A673 (cell line): ENCODE data around the gene ZSCAN9. TPM values are rescaled to one million over a fixed set of nuclear protein-coding genes. Genes with fewer than 3 reads are reported as not detected.

Experiments
- BruUV-seq: library from RNA; stranded (reverse); fragments of 400-500 nt; replicated peaks from 2 replicates; lab custom pipeline; 2021; lab: Mats Ljungman, UMichigan
- CTCF ChIA-PET: fragments of 300-600 bp; sonication (Branson Sonifier 250); formaldehyde crosslinking; loops from one replicate; lab custom pipeline; 2022; ENCODE audit warnings: antibody characterized with exemption; lab: Charles Lee
- POLR2A ChIA-PET: fragments of 300-600 bp; sonication (Branson Sonifier 250); formaldehyde crosslinking; loops from one replicate; lab custom pipeline; 2022; ENCODE audit warnings: antibody characterized with exemption; ENCODE audit not compliant: low non-redundant PET; lab: Charles Lee
- DNase-seq: peaks from one replicate; pipeline ENCODE4 v3.0.0-alpha.2; 2015; ENCODE audit warnings: low spot score
- H3K27ac ChIP-seq: fragments of 200-600 bp; sonication (generic); 2 replicates; pipeline ENCODE4 v1.5.1; 2016; ENCODE audit warnings: mixed run types, low read depth, mild to moderate bottlenecking, mixed read lengths, antibody characterized with exemption, low read length; ENCODE audit not compliant: poor library complexity, severe bottlenecking
- H3K27me3 ChIP-seq: fragments of 200-600 bp; sonication (generic); replicated peaks from 2 replicates; pipeline ENCODE4 v1.6.1; 2017; ENCODE audit warnings: mixed run types, low read depth, mild to moderate bottlenecking, mixed read lengths, antibody characterized with exemption, low read length; ENCODE audit not compliant: insufficient read depth, poor library complexity
- H3K36me3 ChIP-seq: fragments of 200-600 bp; sonication (generic); 2 replicates; pipeline ENCODE4 v1.6.1; 2016; ENCODE audit warnings: mixed run types, mild to moderate bottlenecking, mixed read lengths, antibody characterized with exemption, low read length; ENCODE audit not compliant: insufficient read depth, poor library complexity, severe bottlenecking
- H3K4me1 ChIP-seq: fragments of 200-600 bp; sonication (generic); 2 replicates; pipeline ENCODE4 v1.6.1; 2017; ENCODE audit warnings: mixed run types, mild to moderate bottlenecking, mixed read lengths, antibody characterized with exemption, low read length; ENCODE audit not compliant: insufficient read depth, poor library complexity, severe bottlenecking
- H3K4me3 ChIP-seq: fragments of 200-600 bp; sonication (generic); 2 replicates; pipeline ENCODE4 v1.5.1; 2016; ENCODE audit warnings: low read depth, mixed run types, mild to moderate bottlenecking, mixed read lengths, low read length; ENCODE audit not compliant: poor library complexity, severe bottlenecking
- H3K9me3 ChIP-seq: fragments of 200-600 bp; sonication (generic); 2 replicates; pipeline ENCODE4 v1.6.1; 2016; ENCODE audit warnings: mixed run types, low read depth, mild to moderate bottlenecking, mixed read lengths, antibody characterized with exemption, low read length; ENCODE audit not compliant: poor library complexity, severe bottlenecking
- CTCF ChIP-seq: fragments of 300-800, 200-600 bp; sonication (generic); conservative IDR thresholded peaks from 2 replicates; pipeline ENCODE4 v1.5.1; 2017; ENCODE audit warnings: low read depth, mild to moderate bottlenecking, antibody characterized with exemption, low read length, moderate library complexity, mixed read lengths
- EZH2 ChIP-seq: fragments of 200-600 bp; sonication (generic); IDR thresholded peaks from 2 replicates; pipeline ENCODE4 v1.6.1; 2017; ENCODE audit warnings: borderline replicate concordance, low read depth, mild to moderate bottlenecking, mixed read lengths, antibody characterized with exemption, low read length; ENCODE audit not compliant: poor library complexity, severe bottlenecking
- intact Hi-C: fragments of 100-400 bp; cut with micrococcal nuclease; formaldehyde crosslinking; loops from one replicate; pipeline ENCODE4 v1.10.0; 2022; ENCODE audit not compliant: unreplicated experiment
- total RNA-seq: library from RNA; stranded (reverse); gene quantifications from 2 replicates; pipeline ENCODE4 v1.2.3, GENCODE V29; 2021

Gene ZSCAN9
- total RNA-seq, 1 experiment from 2014 or later, result 13.3 TPM

GRCh38 chr6:28220257-28221133 lies 4.6 kb upstream of the ZSCAN9 start:
- POLR2A ChIA-PET, result no interaction called here
- Histone ChIP-seq H3K27ac (no peak overlapping the region), H3K9me3 (no peaks in the 10 kb centered on the region), H3K27me3 (no peaks in the 10 kb centered on the region), H3K4me1 (peaks cover 4% of the 10 kb centered on the region), H3K4me3 (no peak overlapping the region), H3K36me3 (no peaks in the 10 kb centered on the region)
- TF ChIP-seq CTCF, result no peak
- no peak for TF ChIP-seq EZH2
- BruUV-seq, result no TSS peak
- intact Hi-C loops, result no loop called here
- CTCF ChIA-PET, result interaction anchor here (0.7 kb wide), 1 partner anchor 79 kb away, joined by 3 read pairs; the partner anchor contains the start of gene ZKSCAN8
- DNase-seq, result no peak

- peaks cover 4% of the 10 kb centered on the region for H3K4me1 ChIP-seq
- H3K9me3 ChIP-seq, result no peaks in the 10 kb centered on the region
- H3K27ac ChIP-seq, result peak overlapping the region; percentile 77
- intact Hi-C loops, result no loop called here
- peaks cover 16% of the 10 kb centered on the region for H3K36me3 ChIP-seq
- H3K27me3 ChIP-seq, result no peaks in the 10 kb centered on the region
- CTCF ChIA-PET, result no interaction called here
- DNase-seq, result no peak
- BruUV-seq, result no TSS peak
- H3K4me3 ChIP-seq, result peak overlapping the region; percentile 73
- POLR2A ChIA-PET, result no interaction called here
- TF ChIP-seq CTCF, result no peak
- TF ChIP-seq EZH2, result no peak
These were observed 682 bp upstream of the ZSCAN9 start for GRCh38 chr6:28224131-28225055.

- BruUV-seq, result no TSS peak
- Histone ChIP-seq H3K9me3 (no peaks in the 10 kb centered on the region), H3K27ac (no peak overlapping the region), H3K4me3 (peak overlapping the region; percentile 73), H3K36me3 (peaks cover 21% of the 10 kb centered on the region), H3K27me3 (no peaks in the 10 kb centered on the region), H3K4me1 (peaks cover 4% of the 10 kb centered on the region)
- no peak for DNase-seq
- ChIA-PET POLR2A (no interaction called here), CTCF (no interaction called here)
- TF ChIP-seq EZH2, result no peak
- TF ChIP-seq CTCF, result no peak
- intact Hi-C loops, result no loop called here
These were observed 1.4 kb downstream of the ZSCAN9 start for GRCh38 chr6:28226460-28226859.
